A549 (cell line): Measurements from ENCODE around the gene WNT16.

Experiments used
- CEBPB ChIP-seq, 2 experiments: fragments of >200 bp in 1 of 2; sonication (Bioruptor Twin) in 1 of 2; formaldehyde crosslinking in 1 of 2; IDR thresholded peaks; 2 replicates each; pipeline ENCODE4 v1.6.1; 2012 to 2016
- MAFK ChIP-seq: fragments of 450-650 bp; IDR thresholded peaks from 2 replicates; pipeline ENCODE4 v1.6.1; 2014; ENCODE audit not compliant: partially characterized antibody
- MYC ChIP-seq: IDR thresholded peaks from 2 replicates; pipeline ENCODE4 v1.6.1; 2012; ENCODE audit warnings: mild to moderate bottlenecking, inconsistent platforms, low read length, improper control_type of control experiment, borderline replicate concordance
- POLR2A ChIP-seq: IDR thresholded peaks from 2 replicates; pipeline ENCODE4 v1.6.1; 2012; ENCODE audit warnings: mild to moderate bottlenecking, low read length
- POLR2AphosphoS2 ChIP-seq: conservative IDR thresholded peaks from 2 replicates; pipeline ENCODE4 v1.6.1; 2012; ENCODE audit warnings: low read length, improper control_type of control experiment, inconsistent platforms
- ZFP36 ChIP-seq: fragments of 450-650 bp; IDR thresholded peaks from 2 replicates; pipeline ENCODE4 v1.6.1; 2014; ENCODE audit warnings: borderline replicate concordance; ENCODE audit not compliant: partially characterized antibody
- TF ChIP-seq, protein P1 (sequence below): IDR thresholded peaks from 2 replicates; pipeline ENCODE4 v1.6.1; 2012
- TF ChIP-seq, protein P2 (sequence below): fragments of >200 bp; sonication (Bioruptor Twin); formaldehyde crosslinking; IDR thresholded peaks from 3 replicates; pipeline ENCODE4 v1.5.1; 2016
- TF ChIP-seq, protein P3 (sequence below): fragments of 150-350 bp; IDR thresholded peaks from 2 replicates; pipeline ENCODE4 v1.6.1; 2014; ENCODE audit warnings: low read depth, mild to moderate bottlenecking, low read length

- TF ChIP-seq POLR2A, result no peak
- TF ChIP-seq, protein P1, sequence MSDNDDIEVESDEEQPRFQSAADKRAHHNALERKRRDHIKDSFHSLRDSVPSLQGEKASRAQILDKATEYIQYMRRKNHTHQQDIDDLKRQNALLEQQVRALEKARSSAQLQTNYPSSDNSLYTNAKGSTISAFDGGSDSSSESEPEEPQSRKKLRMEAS, result no peak
- TF ChIP-seq, protein P2, sequence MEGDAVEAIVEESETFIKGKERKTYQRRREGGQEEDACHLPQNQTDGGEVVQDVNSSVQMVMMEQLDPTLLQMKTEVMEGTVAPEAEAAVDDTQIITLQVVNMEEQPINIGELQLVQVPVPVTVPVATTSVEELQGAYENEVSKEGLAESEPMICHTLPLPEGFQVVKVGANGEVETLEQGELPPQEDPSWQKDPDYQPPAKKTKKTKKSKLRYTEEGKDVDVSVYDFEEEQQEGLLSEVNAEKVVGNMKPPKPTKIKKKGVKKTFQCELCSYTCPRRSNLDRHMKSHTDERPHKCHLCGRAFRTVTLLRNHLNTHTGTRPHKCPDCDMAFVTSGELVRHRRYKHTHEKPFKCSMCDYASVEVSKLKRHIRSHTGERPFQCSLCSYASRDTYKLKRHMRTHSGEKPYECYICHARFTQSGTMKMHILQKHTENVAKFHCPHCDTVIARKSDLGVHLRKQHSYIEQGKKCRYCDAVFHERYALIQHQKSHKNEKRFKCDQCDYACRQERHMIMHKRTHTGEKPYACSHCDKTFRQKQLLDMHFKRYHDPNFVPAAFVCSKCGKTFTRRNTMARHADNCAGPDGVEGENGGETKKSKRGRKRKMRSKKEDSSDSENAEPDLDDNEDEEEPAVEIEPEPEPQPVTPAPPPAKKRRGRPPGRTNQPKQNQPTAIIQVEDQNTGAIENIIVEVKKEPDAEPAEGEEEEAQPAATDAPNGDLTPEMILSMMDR, result no peak
- no peak for TF ChIP-seq MYC
- TF ChIP-seq CEBPB (IDR thresholded peaks at IDR 0.05), result no peak
- no peak for TF ChIP-seq ZFP36
- no peak for TF ChIP-seq MAFK
- no peak for TF ChIP-seq POLR2AphosphoS2
- TF ChIP-seq, protein P3, sequence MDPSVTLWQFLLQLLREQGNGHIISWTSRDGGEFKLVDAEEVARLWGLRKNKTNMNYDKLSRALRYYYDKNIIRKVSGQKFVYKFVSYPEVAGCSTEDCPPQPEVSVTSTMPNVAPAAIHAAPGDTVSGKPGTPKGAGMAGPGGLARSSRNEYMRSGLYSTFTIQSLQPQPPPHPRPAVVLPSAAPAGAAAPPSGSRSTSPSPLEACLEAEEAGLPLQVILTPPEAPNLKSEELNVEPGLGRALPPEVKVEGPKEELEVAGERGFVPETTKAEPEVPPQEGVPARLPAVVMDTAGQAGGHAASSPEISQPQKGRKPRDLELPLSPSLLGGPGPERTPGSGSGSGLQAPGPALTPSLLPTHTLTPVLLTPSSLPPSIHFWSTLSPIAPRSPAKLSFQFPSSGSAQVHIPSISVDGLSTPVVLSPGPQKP, result no peak
Observed at GRCh38 chr7:121379930-121380329, 51.1 kb downstream of the WNT16 start.
